WTC11 (cell line): ENCODE results near the gene LOC128125822.

Experiments
- ATAC-seq: fragments of 200-7000 bp; cut with Tn5 transposase; 2 replicates; pipeline ENCODE4 v1.10.0; 2021; ENCODE audit warnings: mild to moderate bottlenecking, moderate library complexity
- CTCF ChIA-PET: fragments of 300-600 bp; sonication (Branson Sonifier 250); formaldehyde crosslinking; loops from one replicate; lab custom pipeline; 2021; ENCODE audit warnings: antibody characterized with exemption; lab: Charles Lee
- POLR2A ChIA-PET: fragments of 350-600 bp; sonication (Branson Sonifier 250); formaldehyde crosslinking; loops from one replicate; lab custom pipeline; 2021; ENCODE audit warnings: antibody characterized with exemption; lab: Charles Lee
- DNase-seq: peaks from one replicate; pipeline ENCODE4 v3.0.0; 2021; ENCODE audit warnings: low spot score
- H3K27ac Mint-ChIP-seq: 2 replicates; pipeline ENCODE4 v1.8.0; 2021; ENCODE audit warnings: mixed read lengths
- H3K27me3 Mint-ChIP-seq: 2 replicates; pipeline ENCODE4 v1.8.0; 2021; ENCODE audit warnings: low read depth, mild to moderate bottlenecking, moderate library complexity, mixed read lengths
- H3K36me3 Mint-ChIP-seq: 2 replicates; pipeline ENCODE4 v1.8.0; 2021; ENCODE audit warnings: mixed read lengths
- H3K4me1 Mint-ChIP-seq: 2 replicates; pipeline ENCODE4 v1.8.0; 2022; ENCODE audit warnings: mixed read lengths
- H3K4me3 Mint-ChIP-seq: 2 replicates; pipeline ENCODE4 v1.8.0; 2021; ENCODE audit warnings: mild to moderate bottlenecking, moderate library complexity, mixed read lengths
- H3K9me3 Mint-ChIP-seq: 2 replicates; pipeline ENCODE4 v1.8.0; 2021; ENCODE audit warnings: mixed read lengths
- ATF6 ChIP-seq: sonication (generic); formaldehyde crosslinking; IDR thresholded peaks from 2 replicates; pipeline ENCODE4 v1.8.1; 2023; ENCODE audit warnings: mild to moderate bottlenecking, missing genetic modification reagents
- CREB1 ChIP-seq: sonication (generic); formaldehyde crosslinking; IDR thresholded peaks from 2 replicates; pipeline ENCODE4 v1.8.0; 2023; ENCODE audit warnings: mild to moderate bottlenecking, missing genetic modification reagents
- CREM ChIP-seq: sonication (generic); formaldehyde crosslinking; IDR thresholded peaks from 2 replicates; pipeline ENCODE4 v1.8.1; 2022; ENCODE audit warnings: mild to moderate bottlenecking, missing genetic modification reagents, moderate library complexity
- E2F4 ChIP-seq: sonication (generic); formaldehyde crosslinking; IDR thresholded peaks from 2 replicates; pipeline ENCODE4 v1.8.1; 2022; ENCODE audit warnings: low read depth, mild to moderate bottlenecking, moderate library complexity, missing genetic modification reagents, borderline replicate concordance
- E2F5 ChIP-seq: sonication (generic); formaldehyde crosslinking; IDR thresholded peaks from 2 replicates; pipeline ENCODE4 v1.8.1; 2022; ENCODE audit warnings: mild to moderate bottlenecking, moderate library complexity, missing genetic modification reagents
- EMX1 ChIP-seq: fragments of 250-450 bp; sonication (Bioruptor Pico); IDR thresholded peaks from 2 replicates; pipeline ENCODE4 v1.8.0; 2021; ENCODE audit warnings: mild to moderate bottlenecking
- FOXJ3 ChIP-seq: sonication (generic); formaldehyde crosslinking; IDR thresholded peaks from 2 replicates; pipeline ENCODE4 v1.9.0; 2021; ENCODE audit warnings: missing genetic modification reagents, mild to moderate bottlenecking, borderline replicate concordance
- GTF2I ChIP-seq: fragments of 250-450 bp; sonication (Bioruptor Pico); conservative IDR thresholded peaks from 2 replicates; pipeline ENCODE4 v1.4.0; 2021; ENCODE audit warnings: mild to moderate bottlenecking
- NFE2L1 ChIP-seq: sonication (generic); formaldehyde crosslinking; IDR thresholded peaks from 2 replicates; pipeline ENCODE4 v1.8.1; 2023; ENCODE audit warnings: missing genetic modification reagents
- NFYB ChIP-seq: sonication (generic); formaldehyde crosslinking; conservative IDR thresholded peaks from 2 replicates; pipeline ENCODE4 v1.8.0; 2022; ENCODE audit warnings: low read depth, missing genetic modification reagents
- OVOL2 ChIP-seq: fragments of 250-450 bp; sonication (Bioruptor Pico); IDR thresholded peaks from 2 replicates; pipeline ENCODE4 v1.9.0; 2021; ENCODE audit warnings: mild to moderate bottlenecking, borderline replicate concordance
- RELA ChIP-seq: sonication (generic); formaldehyde crosslinking; IDR thresholded peaks from 2 replicates; pipeline ENCODE4 v1.8.1; 2022; ENCODE audit warnings: missing genetic modification reagents, mild to moderate bottlenecking, borderline replicate concordance
- SMAD4 ChIP-seq: sonication (generic); formaldehyde crosslinking; IDR thresholded peaks from 2 replicates; pipeline ENCODE4 v1.8.0; 2022; ENCODE audit warnings: mild to moderate bottlenecking, missing genetic modification reagents
- ZBTB21 ChIP-seq: sonication (generic); formaldehyde crosslinking; IDR thresholded peaks from 2 replicates; pipeline ENCODE4 v1.8.1; 2023; ENCODE audit warnings: mild to moderate bottlenecking, missing genetic modification reagents, borderline replicate concordance
- ZBTB43 ChIP-seq: sonication (generic); formaldehyde crosslinking; IDR thresholded peaks from 2 replicates; pipeline ENCODE4 v1.8.1; 2023; ENCODE audit warnings: mild to moderate bottlenecking, missing genetic modification reagents
- ZNF281 ChIP-seq: sonication (generic); formaldehyde crosslinking; IDR thresholded peaks from 2 replicates; pipeline ENCODE4 v1.8.0; 2023; ENCODE audit warnings: mild to moderate bottlenecking, missing genetic modification reagents
- ZNF416 ChIP-seq: fragments of 250-450 bp; sonication (Bioruptor Pico); IDR thresholded peaks from 2 replicates; pipeline ENCODE4 v1.9.0; 2021; ENCODE audit warnings: mild to moderate bottlenecking, inconsistent platforms
- ZNF532 ChIP-seq: fragments of 250-450 bp; sonication (Bioruptor Pico); IDR thresholded peaks from 2 replicates; pipeline ENCODE4 v1.9.0; 2021; ENCODE audit warnings: mild to moderate bottlenecking, borderline replicate concordance
- ZSCAN18 ChIP-seq: fragments of 250-450 bp; sonication (Bioruptor Pico); IDR thresholded peaks from 2 replicates; pipeline ENCODE4 v2.1.2; 2022; ENCODE audit warnings: mild to moderate bottlenecking, moderate library complexity

The LOC128125822 gene

GRCh38 chr6:63558278-63558677 lies 14.0 kb upstream of the LOC128125822 start:
- DNase-seq (no peak), ATAC-seq (no peak)
- POLR2A ChIA-PET = no interaction called here
- no peak overlapping the region for H3K4me3 Mint-ChIP-seq
- H3K27me3 Mint-ChIP-seq = peaks cover 4% of the 10 kb centered on the region
- H3K27ac Mint-ChIP-seq = no peak overlapping the region
- no peak for TF ChIP-seq CREB1 (CRISPR knock-in tag)
- TF ChIP-seq ZNF281 (CRISPR knock-in tag) = no peak
- TF ChIP-seq ZNF532 (CRISPR knock-in tag) = no peak
- TF ChIP-seq ZBTB21 (CRISPR knock-in tag) = no peak
- no peak for TF ChIP-seq NFYB (CRISPR knock-in tag)
- no peak for TF ChIP-seq ZSCAN18 (CRISPR knock-in tag)
- TF ChIP-seq RELA (CRISPR knock-in tag) = no peak
- TF ChIP-seq ZNF416 (CRISPR knock-in tag) = no peak
- no peak for TF ChIP-seq CREM (CRISPR knock-in tag)
- TF ChIP-seq SMAD4 = no peak
- TF ChIP-seq GTF2I (CRISPR knock-in tag) = no peak
- no peak for TF ChIP-seq NFE2L1
- no peak for TF ChIP-seq FOXJ3 (CRISPR knock-in tag)
- no peak for TF ChIP-seq OVOL2
- TF ChIP-seq E2F5 (CRISPR knock-in tag) = no peak
- no peak for TF ChIP-seq ZBTB43 (CRISPR knock-in tag)
- H3K36me3 Mint-ChIP-seq = no peaks in the 10 kb centered on the region
- H3K4me1 Mint-ChIP-seq = peaks cover 4% of the 10 kb centered on the region
- CTCF ChIA-PET = no interaction called here
- H3K9me3 Mint-ChIP-seq = peaks cover 18% of the 10 kb centered on the region

- POLR2A ChIA-PET = no interaction called here
- peaks cover 2% of the 10 kb centered on the region for H3K4me1 Mint-ChIP-seq
- TF ChIP-seq E2F4 (CRISPR knock-in tag) (no peak), OVOL2 (no peak), EMX1 (CRISPR knock-in tag) (no peak), ATF6 (no peak), E2F5 (CRISPR knock-in tag) (no peak)
These were observed 11.4 kb upstream of the LOC128125822 start for GRCh38 chr6:63560801-63561287.

More at GRCh38 chr6:63560801-63561287, 11.4 kb upstream of the LOC128125822 start:
- Mint-ChIP-seq H3K27me3 (peaks cover 4% of the 10 kb centered on the region), H3K27ac (no peak overlapping the region), H3K4me3 (no peak overlapping the region), H3K36me3 (no peaks in the 10 kb centered on the region), H3K9me3 (peaks cover 13% of the 10 kb centered on the region)
- ATAC-seq = no peak
- CTCF ChIA-PET = no interaction called here
- DNase-seq = no peak
